Gastrocnemius medialis (tissue), 4 donors: Measurements from ENCODE around the gene IL22RA1. TPM values are rescaled to one million over a fixed set of nuclear protein-coding genes. Genes with fewer than 3 reads are reported as not detected.

Source experiments
- ATAC-seq, 2 donors: fragments of 150-250 bp; one replicate each; pipeline ENCODE4 v1.9.1; 2016
- DNase-seq, 2 donors: peaks; one replicate each; pipeline ENCODE4 v3.0.0-alpha.2; 2019
- H3K27ac ChIP-seq, 4 donors: fragments of 200-600 bp; sonication (generic); 1 replicate in 1 of 4; 2 replicates in 3 of 4; pipeline ENCODE4 v1.5.1; 2016 to 2018; ENCODE audit warnings: mild to moderate bottlenecking in 2 of 4, moderate library complexity in 1 of 4
- H3K27me3 ChIP-seq, 3 donors: fragments of 200-600 bp; sonication (generic) in 2 of 3; 1 replicate in 1 of 3; 2 replicates in 2 of 3; pipeline versions ENCODE4 v1.5.1 to v1.6.0; 2016 to 2019; ENCODE audit warnings: mild to moderate bottlenecking in 1 of 3, moderate library complexity in 1 of 3
- H3K36me3 ChIP-seq, 2 donors: fragments of 200-600 bp; sonication (generic) in 1 of 2; one replicate each; pipeline ENCODE4 v1.5.1; 2017 to 2018
- H3K4me1 ChIP-seq, 2 donors: fragments of 200-600 bp; sonication (generic) in 1 of 2; one replicate each; pipeline ENCODE4 v1.5.1; 2016 to 2017; ENCODE audit warnings: mild to moderate bottlenecking in 2 of 2
- H3K4me3 ChIP-seq, 4 donors: fragments of 200-600 bp; sonication (generic) in 3 of 4; 1 replicate in 1 of 4; 2 replicates in 3 of 4; pipeline ENCODE4 v1.5.1; 2016 to 2019; ENCODE audit warnings: mild to moderate bottlenecking in 2 of 4
- H3K9me3 ChIP-seq, 3 donors: fragments of 200-600 bp; sonication (generic) in 2 of 3; 1 replicate in 1 of 3; 2 replicates in 2 of 3; pipeline ENCODE4 v1.5.1; 2016 to 2019
- CTCF ChIP-seq, 5 experiments: fragments of 450-650 bp in 3 of 5; fragments of 200-600 bp in 2 of 5; sonication (generic) in 2 of 5; IDR thresholded peaks in 4 of 5; conservative IDR thresholded peaks in 1 of 5; 1 replicate in 4 of 5; 2 replicates in 1 of 5; pipeline ENCODE4 v1.5.1; 2016 to 2019; ENCODE audit warnings: antibody characterized with exemption in 5 of 5, mild to moderate bottlenecking in 3 of 5, moderate library complexity in 3 of 5
- POLR2A ChIP-seq, 2 donors: fragments of 450-650 bp; IDR thresholded peaks; one replicate each; pipeline ENCODE4 v1.6.1; 2017; ENCODE audit warnings: antibody characterized with exemption in 2 of 2, mild to moderate bottlenecking in 2 of 2, moderate library complexity in 2 of 2
- in situ Hi-C, 4 donors: fragments of 200-750 bp; cut with MboI; loops; one replicate each; pipeline versions ENCODE4 v1.15.0 to v1.8.0; 2017; ENCODE audit warnings: low sequenced_read_pairs in 4 of 4
- intact Hi-C: fragments of 100-400 bp; cut with DNase I; formaldehyde crosslinking; loops from one replicate; pipeline ENCODE4 v1.15.1; 2023; ENCODE audit warnings: low total_unique reads
- total RNA-seq, 4 donors: library from RNA; depleted of rRNA; stranded (reverse); fragments of >200 nt; gene quantifications; one replicate each; pipeline versions ENCODE4 v1.1.0 to v1.2.3, GENCODE V29; 2016

The IL22RA1 gene
- total RNA-seq, 4 donors from 2014 or later = 0.36 TPM; not detected in 3

- Histone ChIP-seq H3K36me3 (peaks cover 0 to 14% of the 10 kb centered on the region in 2 donors), H3K4me3 (no peak overlapping the region), H3K4me1 (peaks cover 25 to 43% of the 10 kb centered on the region in 2 donors), H3K27me3 (no peaks in the 10 kb centered on the region), H3K9me3 (no peaks in the 10 kb centered on the region), H3K27ac (peak overlapping the region; percentile 39 to 83 (median 56))
- ATAC-seq = no peak
- in situ Hi-C loops (loop anchor here in 2 of 4 donors (5.0 to 25.0 kb wide), 3 partner anchors 38 to 313 kb away; partner anchors contain the start of gene MYOM3 (in 1 of the 2)), intact Hi-C loops (no loop called here)
- TF ChIP-seq POLR2A (IDR thresholded peaks at IDR 0.05) = no peak
- no peak for TF ChIP-seq CTCF (IDR thresholded peaks at IDR 0.05 in 4 of 5, conservative IDR thresholded peaks at IDR 0.05 in 1 of 5)
- no peak for DNase-seq
These were observed 68.7 kb downstream of the IL22RA1 start for GRCh38 chr1:24074196-24074595.

GRCh38 chr1:24071941-24072340 is 71.0 kb downstream of the IL22RA1 start:
- H3K27ac ChIP-seq = peak overlapping the region; percentile 76 to 89 (median 80)
- H3K27me3 ChIP-seq = no peaks in the 10 kb centered on the region
- no peaks in the 10 kb centered on the region for H3K9me3 ChIP-seq
- peaks cover 0 to 14% of the 10 kb centered on the region in 2 donors for H3K36me3 ChIP-seq
- ATAC-seq (no peak), DNase-seq (no peak)
- intact Hi-C loops (loop anchor here (1.0 kb wide), 1 partner anchor 40 kb away; the partner anchor contains the start of gene MYOM3), in situ Hi-C loops (loop anchor here in 2 of 4 donors (5.0 to 25.0 kb wide), 3 partner anchors 40 to 315 kb away; partner anchors contain the start of gene MYOM3 (in 1 of the 2))
- H3K4me3 ChIP-seq = no peak overlapping the region
- no peak for TF ChIP-seq CTCF (IDR thresholded peaks at IDR 0.05 in 4 of 5, conservative IDR thresholded peaks at IDR 0.05 in 1 of 5)
- H3K4me1 ChIP-seq = peaks cover 21 to 41% of the 10 kb centered on the region in 2 donors

- no peaks in the 10 kb centered on the region for H3K27me3 ChIP-seq
- in situ Hi-C loops = loop anchor here in 2 of 4 donors (5.0 to 25.0 kb wide), 3 partner anchors 41 to 316 kb away; partner anchors contain the start of gene MYOM3 (in 1 of the 2)
- H3K36me3 ChIP-seq = peaks cover 0 to 22% of the 10 kb centered on the region in 2 donors
- H3K9me3 ChIP-seq = no peaks in the 10 kb centered on the region
- H3K4me3 ChIP-seq = no peak overlapping the region
- intact Hi-C loops = loop anchor here (1.0 kb wide), 1 partner anchor 41 kb away; the partner anchor contains the start of gene MYOM3
- peaks cover 28 to 43% of the 10 kb centered on the region in 2 donors for H3K4me1 ChIP-seq
- ATAC-seq = peak; percentile 76 to 82
- TF ChIP-seq CTCF (IDR thresholded peaks at IDR 0.05 in 4 of 5, conservative IDR thresholded peaks at IDR 0.05 in 1 of 5) = peak; percentile 82 to 95 (median 94)
- no peak for TF ChIP-seq POLR2A (IDR thresholded peaks at IDR 0.05)
- peak overlapping the region; percentile 76 to 89 (median 80) for H3K27ac ChIP-seq
- peak; percentile 74 to 83 for DNase-seq
These were observed 72.0 kb downstream of the IL22RA1 start for GRCh38 chr1:24070821-24071393.

- DNase-seq (no peak), ATAC-seq (no peak)
- peaks cover 0 to 33% of the 10 kb centered on the region in 2 donors for H3K36me3 ChIP-seq
- H3K4me3 ChIP-seq = no peak overlapping the region
- intact Hi-C loops = no loop called here
- no peaks in the 10 kb centered on the region for H3K9me3 ChIP-seq
- H3K4me1 ChIP-seq = peaks cover 28 to 43% of the 10 kb centered on the region in 2 donors
- peak overlapping the region in 3 of 4 donors; percentile 30 to 89 (median 83) for H3K27ac ChIP-seq
- TF ChIP-seq CTCF (IDR thresholded peaks at IDR 0.05 in 4 of 5, conservative IDR thresholded peaks at IDR 0.05 in 1 of 5) (no peak), POLR2A (IDR thresholded peaks at IDR 0.05) (no peak)
- H3K27me3 ChIP-seq = no peaks in the 10 kb centered on the region
- in situ Hi-C loops = loop anchor here in 3 of 4 donors (5.0 to 25.0 kb wide), 4 partner anchors 42 to 317 kb away; partner anchors contain the start of gene MYOM3 (in 2 of the 3)
These were observed 73.1 kb downstream of the IL22RA1 start for GRCh38 chr1:24069817-24070216.

Other genes with a start within 250 kb of the IL22RA1 start
- gene CNR2, start 229.8 kb downstream of the IL22RA1 start, total RNA-seq = not detected
- 10 to 100 TPM; 26.5 to 54.2 (median 39.4) TPM for gene PNRC2, start 183.3 kb downstream of the IL22RA1 start, total RNA-seq
- 10 to 100 TPM; 20.4 to 49.9 (median 26.5) TPM for gene SRSF10, start 162.8 kb downstream of the IL22RA1 start, total RNA-seq
- gene MYOM3, start 31.0 kb downstream of the IL22RA1 start, total RNA-seq = 100 to 1,000 TPM; 114 to 266 (median 184) TPM
- 1 to 10 TPM; 2.0 to 7.4 (median 5.0) TPM for gene IFNLR1, start 44.1 kb upstream of the IL22RA1 start, total RNA-seq
- gene GRHL3, start 176.2 kb upstream of the IL22RA1 start, total RNA-seq = not detected